ENCODE data around the gene MET. TPM values are rescaled to one million over a fixed set of nuclear protein-coding genes. Genes with fewer than 3 reads are reported as not detected.
"Not testable (repeated sequence)": the region's sequence is repeated elsewhere in the genome, so short reads cannot be mapped to it uniquely, and the experiment has no call there.

The MET gene
- polyA plus RNA-seq, 2 donors, result 1.2 to 2.1 TPM

DNA sequence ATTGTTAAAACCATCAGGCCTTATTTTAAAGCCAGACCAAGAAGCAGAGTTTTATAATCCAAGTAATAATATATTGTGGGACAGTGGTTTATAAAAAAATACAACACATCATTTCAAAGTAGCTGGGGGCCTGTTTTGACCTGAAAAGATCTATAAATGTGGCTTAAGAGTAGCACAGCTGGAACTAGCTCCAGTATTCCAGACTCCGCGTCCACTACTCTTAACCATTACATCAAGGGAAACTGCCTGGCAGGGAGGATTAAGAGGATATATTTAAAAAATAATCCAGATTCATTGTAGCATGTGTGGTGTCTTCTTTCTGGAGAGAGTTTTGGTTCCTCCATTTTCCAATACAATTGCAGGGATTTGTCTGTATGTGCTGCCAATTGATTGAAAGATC is 67.3 kb downstream of the MET start:
- H3K27ac ChIP-seq (ENCODE audit: low read depth in 2 of 2, low read length in 1 of 2), result no peak overlapping the region
- H3K27me3 ChIP-seq (ENCODE audit: control insufficient read depth in 1 of 2, insufficient read depth in 2 of 2, low read length in 2 of 2), result no peaks in the 10 kb centered on the region
- no peaks in the 10 kb centered on the region for H3K36me3 ChIP-seq (ENCODE audit: control insufficient read depth in 2 of 2, insufficient read depth in 2 of 2, low read length in 1 of 2)
- no peak overlapping the region for H3K4me3 ChIP-seq (ENCODE audit: low read depth in 1 of 2, low read length in 2 of 2)
- 81 to 89% methylated on average over 2 of the region's 2 CpGs for WGBS, 2 donors
- no peaks in the 10 kb centered on the region for H3K9me3 ChIP-seq (ENCODE audit: control insufficient read depth in 2 of 2, insufficient read depth in 1 of 2, low read depth in 1 of 2, low read length in 1 of 2)
- H3K4me1 ChIP-seq (ENCODE audit: control insufficient read depth in 2 of 2, insufficient read depth in 2 of 2, low read length in 1 of 2), result peaks cover 2 to 7% of the 10 kb centered on the region in 2 donors

DNA sequence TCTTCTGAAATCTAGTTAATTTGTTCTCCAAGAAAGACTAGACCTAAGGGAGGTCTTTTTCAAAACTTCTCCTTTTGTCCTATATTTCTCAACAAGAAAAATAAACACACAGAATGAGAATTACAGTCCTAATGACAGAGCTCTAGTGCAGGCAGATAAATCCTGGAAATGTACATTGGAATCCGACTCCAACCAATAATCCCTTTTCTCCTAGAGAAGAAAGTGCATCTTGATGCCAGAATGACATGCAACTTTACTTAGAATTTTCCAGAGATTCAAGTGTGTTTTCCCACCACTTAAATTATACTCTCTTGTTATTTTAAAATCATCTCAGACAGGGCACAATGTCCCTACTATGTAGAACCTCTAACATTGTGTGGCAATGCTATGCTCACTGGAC is 68.2 kb downstream of the MET start:
- H3K27me3 ChIP-seq (ENCODE audit: control insufficient read depth in 1 of 2, insufficient read depth in 2 of 2, low read length in 2 of 2), result no peaks in the 10 kb centered on the region
- H3K36me3 ChIP-seq (ENCODE audit: control insufficient read depth in 2 of 2, insufficient read depth in 2 of 2, low read length in 1 of 2), result no peaks in the 10 kb centered on the region
- H3K4me1 ChIP-seq (ENCODE audit: control insufficient read depth in 2 of 2, insufficient read depth in 2 of 2, low read length in 1 of 2), result peaks cover 2 to 7% of the 10 kb centered on the region in 2 donors
- no peaks in the 10 kb centered on the region for H3K9me3 ChIP-seq (ENCODE audit: control insufficient read depth in 2 of 2, insufficient read depth in 1 of 2, low read depth in 1 of 2, low read length in 1 of 2)
- no peak overlapping the region for H3K4me3 ChIP-seq (ENCODE audit: low read depth in 1 of 2, low read length in 2 of 2)
- H3K27ac ChIP-seq (ENCODE audit: low read depth in 2 of 2, low read length in 1 of 2), result no peak overlapping the region
- 73 to 94% methylated on average over 1 of the region's 1 CpG for WGBS, 2 donors

DNA sequence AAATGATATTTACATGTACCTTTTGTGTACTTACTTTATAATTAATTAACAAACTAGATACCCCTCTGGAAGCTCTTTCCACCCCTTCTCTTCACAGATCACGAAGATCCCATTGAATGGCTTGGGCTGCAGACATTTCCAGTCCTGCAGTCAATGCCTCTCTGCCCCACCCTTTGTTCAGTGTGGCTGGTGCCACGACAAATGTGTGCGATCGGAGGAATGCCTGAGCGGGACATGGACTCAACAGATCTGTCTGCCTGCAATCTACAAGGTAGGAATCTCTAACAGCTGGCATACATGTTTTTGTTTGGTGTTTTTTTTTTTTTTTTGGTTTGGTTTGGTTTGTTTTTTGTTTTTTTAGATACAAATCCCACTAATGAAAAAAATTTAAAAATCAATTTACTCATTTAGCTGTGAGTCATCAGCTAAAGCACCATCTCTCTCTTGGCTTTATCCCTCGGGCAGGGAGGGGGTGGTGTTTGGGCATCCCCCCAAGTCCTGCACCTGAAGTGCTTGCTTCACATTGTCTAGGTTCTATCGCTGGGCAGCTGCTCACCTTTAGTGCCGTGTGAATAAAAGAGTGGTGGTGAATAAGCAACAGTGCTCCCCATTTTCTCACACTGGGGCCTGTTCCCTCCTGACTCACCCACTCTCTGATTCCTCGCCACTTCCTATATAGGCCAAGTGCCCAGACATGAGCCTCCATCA is 68.9 kb downstream of the MET start:
- Histone ChIP-seq H3K4me1 (ENCODE audit: control insufficient read depth in 2 of 2, insufficient read depth in 2 of 2, low read length in 1 of 2) (peaks cover 2 to 7% of the 10 kb centered on the region in 2 donors), H3K9me3 (ENCODE audit: control insufficient read depth in 2 of 2, insufficient read depth in 1 of 2, low read depth in 1 of 2, low read length in 1 of 2) (no peaks in the 10 kb centered on the region), H3K36me3 (ENCODE audit: control insufficient read depth in 2 of 2, insufficient read depth in 2 of 2, low read length in 1 of 2) (no peaks in the 10 kb centered on the region), H3K27ac (ENCODE audit: low read depth in 2 of 2, low read length in 1 of 2) (peak overlapping the region in 1 of 2 donors; percentile 49), H3K4me3 (ENCODE audit: low read depth in 1 of 2, low read length in 2 of 2) (no peak overlapping the region), H3K27me3 (ENCODE audit: control insufficient read depth in 1 of 2, insufficient read depth in 2 of 2, low read length in 2 of 2) (no peaks in the 10 kb centered on the region)
- WGBS, 2 donors, result 54 to 72% methylated on average over 9 of the region's 9 CpGs

DNA sequence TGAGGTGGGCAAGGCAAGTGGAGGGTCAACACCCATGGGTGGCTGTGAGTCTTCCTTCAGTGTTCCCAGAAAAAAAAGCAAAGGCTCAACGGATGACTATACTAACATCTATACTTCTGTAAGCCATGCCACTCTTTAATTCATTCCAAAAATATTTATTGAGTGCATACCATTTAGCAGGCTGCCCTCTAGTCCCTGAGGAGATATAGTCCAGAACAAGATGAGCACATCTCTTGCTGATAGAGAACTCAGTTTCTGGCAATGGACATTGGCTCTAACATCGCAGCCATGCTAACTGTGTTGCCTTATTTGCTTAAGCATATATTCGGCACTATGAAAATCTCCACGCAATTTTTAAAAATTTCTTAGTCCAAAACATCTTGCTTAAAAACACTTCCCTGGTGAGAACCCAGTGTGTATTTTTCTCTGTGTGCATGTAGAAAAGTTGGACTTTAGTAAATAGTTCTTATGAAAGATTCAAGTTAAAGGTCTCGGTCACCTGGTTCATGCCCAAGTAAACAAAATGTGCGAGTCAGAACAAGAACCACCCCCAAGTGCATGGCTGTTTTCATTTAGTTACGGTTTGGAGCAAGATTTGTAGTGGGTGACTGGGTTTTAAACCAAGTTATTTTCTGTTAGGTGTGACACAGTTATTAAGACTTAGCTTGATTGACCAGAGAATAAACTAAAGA is 69.8 kb downstream of the MET start:
- Histone ChIP-seq H3K27me3 (ENCODE audit: control insufficient read depth in 1 of 2, insufficient read depth in 2 of 2, low read length in 2 of 2) (no peaks in the 10 kb centered on the region), H3K4me1 (ENCODE audit: control insufficient read depth in 2 of 2, insufficient read depth in 2 of 2, low read length in 1 of 2) (peaks cover 2 to 7% of the 10 kb centered on the region in 2 donors), H3K27ac (ENCODE audit: low read depth in 2 of 2, low read length in 1 of 2) (peak overlapping the region in 1 of 2 donors; percentile 49), H3K9me3 (ENCODE audit: control insufficient read depth in 2 of 2, insufficient read depth in 1 of 2, low read depth in 1 of 2, low read length in 1 of 2) (no peaks in the 10 kb centered on the region), H3K4me3 (ENCODE audit: low read depth in 1 of 2, low read length in 2 of 2) (no peak overlapping the region), H3K36me3 (ENCODE audit: control insufficient read depth in 2 of 2, insufficient read depth in 2 of 2, low read length in 1 of 2) (no peaks in the 10 kb centered on the region)
- 59 to 70% methylated on average over 7 of the region's 7 CpGs for WGBS, 2 donors

- H3K36me3 ChIP-seq (ENCODE audit: control insufficient read depth in 2 of 2, insufficient read depth in 2 of 2, low read length in 1 of 2), result no peaks in the 10 kb centered on the region
- no peaks in the 10 kb centered on the region for H3K9me3 ChIP-seq (ENCODE audit: control insufficient read depth in 2 of 2, insufficient read depth in 1 of 2, low read depth in 1 of 2, low read length in 1 of 2)
- H3K4me1 ChIP-seq (ENCODE audit: control insufficient read depth in 2 of 2, insufficient read depth in 2 of 2, low read length in 1 of 2), result peaks cover 2 to 7% of the 10 kb centered on the region in 2 donors
- no peak overlapping the region for H3K4me3 ChIP-seq (ENCODE audit: low read depth in 1 of 2, low read length in 2 of 2)
- H3K27me3 ChIP-seq (ENCODE audit: control insufficient read depth in 1 of 2, insufficient read depth in 2 of 2, low read length in 2 of 2), result no peaks in the 10 kb centered on the region
- WGBS, 2 donors, result 91 to 93% methylated on average over 6 of the region's 6 CpGs
- no peak overlapping the region for H3K27ac ChIP-seq (ENCODE audit: low read depth in 2 of 2, low read length in 1 of 2)
These were observed 70.6 kb downstream of the MET start for GRCh38 chr7:116742641-116743040.

DNA sequence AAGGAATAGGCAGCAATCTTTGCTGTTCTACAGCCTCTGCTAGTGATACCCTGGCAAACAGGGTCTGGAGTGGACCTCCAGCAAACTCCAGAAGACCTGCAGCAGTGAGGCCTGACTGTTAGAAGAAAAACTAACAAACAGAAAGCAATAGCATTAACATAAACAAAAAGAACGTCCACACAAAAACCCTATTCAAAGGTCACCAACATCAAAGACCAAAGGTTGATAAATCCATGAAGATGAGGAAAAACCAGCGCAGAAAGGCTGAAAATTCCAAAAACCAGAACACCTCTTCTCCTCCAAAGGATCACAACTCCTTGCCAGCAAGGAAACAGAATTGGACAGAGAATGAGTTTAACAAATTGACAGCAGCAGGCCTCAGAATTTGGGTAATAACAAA is 71.8 kb downstream of the MET start:
- not testable (repeated sequence) for H3K27ac ChIP-seq (ENCODE audit: low read depth in 2 of 2, low read length in 1 of 2); H3K36me3 ChIP-seq (ENCODE audit: control insufficient read depth in 2 of 2, insufficient read depth in 2 of 2, low read length in 1 of 2); H3K4me3 ChIP-seq (ENCODE audit: low read depth in 1 of 2, low read length in 2 of 2); H3K4me1 ChIP-seq (ENCODE audit: control insufficient read depth in 2 of 2, insufficient read depth in 2 of 2, low read length in 1 of 2); H3K9me3 ChIP-seq (ENCODE audit: control insufficient read depth in 2 of 2, insufficient read depth in 1 of 2, low read depth in 1 of 2, low read length in 1 of 2); H3K27me3 ChIP-seq (ENCODE audit: control insufficient read depth in 1 of 2, insufficient read depth in 2 of 2, low read length in 2 of 2)
- 79 to 80% methylated on average over 2 of the region's 2 CpGs for WGBS, 2 donors

DNA sequence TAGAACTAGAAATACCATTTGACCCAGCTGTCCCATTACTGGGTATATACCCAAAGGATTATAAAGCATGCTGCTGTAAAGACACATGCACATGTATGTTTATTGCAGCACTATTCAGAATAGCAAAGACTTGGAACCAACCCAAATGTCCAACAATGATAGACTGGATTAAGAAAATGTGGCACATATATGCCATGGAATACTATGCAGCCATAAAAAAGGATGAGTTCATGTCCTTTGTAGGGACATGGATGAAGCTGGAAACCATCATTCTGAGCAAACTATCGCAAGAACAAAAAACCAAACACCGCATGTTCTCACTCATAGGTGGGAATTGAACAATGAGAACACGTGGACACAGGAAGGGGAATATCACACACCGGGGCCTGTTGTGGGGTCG is 74.4 kb downstream of the MET start:
- not testable (repeated sequence) for H3K27me3 ChIP-seq (ENCODE audit: control insufficient read depth in 1 of 2, insufficient read depth in 2 of 2, low read length in 2 of 2); H3K36me3 ChIP-seq (ENCODE audit: control insufficient read depth in 2 of 2, insufficient read depth in 2 of 2, low read length in 1 of 2); H3K4me1 ChIP-seq (ENCODE audit: control insufficient read depth in 2 of 2, insufficient read depth in 2 of 2, low read length in 1 of 2); H3K9me3 ChIP-seq (ENCODE audit: control insufficient read depth in 2 of 2, insufficient read depth in 1 of 2, low read depth in 1 of 2, low read length in 1 of 2); H3K4me3 ChIP-seq (ENCODE audit: low read depth in 1 of 2, low read length in 2 of 2); H3K27ac ChIP-seq (ENCODE audit: low read depth in 2 of 2, low read length in 1 of 2)
- 92 to 94% methylated on average over 5 of the region's 5 CpGs for WGBS, 2 donors

DNA sequence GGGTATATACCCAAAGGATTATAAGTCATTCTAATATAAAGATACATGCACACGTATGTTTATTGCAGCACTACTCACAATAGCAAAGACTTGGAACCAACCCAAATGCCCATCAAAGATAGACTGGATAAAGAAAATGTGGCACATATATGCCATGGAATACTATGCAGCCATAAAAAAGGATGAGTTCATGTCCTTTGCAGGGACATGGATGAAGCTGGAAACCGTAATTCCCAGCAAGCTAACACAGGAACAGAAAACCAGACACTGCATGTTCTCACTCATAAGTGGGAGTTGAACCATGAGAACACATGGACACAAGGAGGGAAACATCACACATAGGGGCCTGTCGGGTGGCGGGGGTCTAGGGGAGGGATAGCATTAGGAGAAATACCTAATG is 79.1 kb downstream of the MET start:
- 93 to 95% methylated on average over 4 of the region's 4 CpGs for WGBS, 2 donors
- H3K4me1 ChIP-seq (ENCODE audit: control insufficient read depth in 2 of 2, insufficient read depth in 2 of 2, low read length in 1 of 2); H3K36me3 ChIP-seq (ENCODE audit: control insufficient read depth in 2 of 2, insufficient read depth in 2 of 2, low read length in 1 of 2); H3K27ac ChIP-seq (ENCODE audit: low read depth in 2 of 2, low read length in 1 of 2); H3K27me3 ChIP-seq (ENCODE audit: control insufficient read depth in 1 of 2, insufficient read depth in 2 of 2, low read length in 2 of 2); H3K4me3 ChIP-seq (ENCODE audit: low read depth in 1 of 2, low read length in 2 of 2); H3K9me3 ChIP-seq (ENCODE audit: control insufficient read depth in 2 of 2, insufficient read depth in 1 of 2, low read depth in 1 of 2, low read length in 1 of 2): not testable (repeated sequence)

GRCh38 chr7:116752305-116753074 is 80.5 kb downstream of the MET start:
- 79 to 84% methylated on average over 9 of the region's 9 CpGs for WGBS, 2 donors
- H3K9me3 ChIP-seq (ENCODE audit: control insufficient read depth in 2 of 2, insufficient read depth in 1 of 2, low read depth in 1 of 2, low read length in 1 of 2), result no peaks in the 10 kb centered on the region
- H3K4me1 ChIP-seq (ENCODE audit: control insufficient read depth in 2 of 2, insufficient read depth in 2 of 2, low read length in 1 of 2), result no peaks in the 10 kb centered on the region
- no peak overlapping the region for H3K27ac ChIP-seq (ENCODE audit: low read depth in 2 of 2, low read length in 1 of 2)
- H3K36me3 ChIP-seq (ENCODE audit: control insufficient read depth in 2 of 2, insufficient read depth in 2 of 2, low read length in 1 of 2), result no peaks in the 10 kb centered on the region
- no peak overlapping the region for H3K4me3 ChIP-seq (ENCODE audit: low read depth in 1 of 2, low read length in 2 of 2)
- H3K27me3 ChIP-seq (ENCODE audit: control insufficient read depth in 1 of 2, insufficient read depth in 2 of 2, low read length in 2 of 2), result no peaks in the 10 kb centered on the region
